HG02973 (cell line): Measurements from ENCODE around the gene SMIM33.
"Not testable (repeated sequence)": the region's sequence is repeated elsewhere in the genome, so short reads cannot be mapped to it uniquely, and the experiment has no call there.

Source experiments
- ATAC-seq: cut with Tn5 transposase; IDR thresholded peaks from one replicate; pipeline ENCODE4 v1.9.1; 2021; ENCODE audit warnings: moderate library complexity; ENCODE audit not compliant: unreplicated experiment

SMIM33 gene

DNA sequence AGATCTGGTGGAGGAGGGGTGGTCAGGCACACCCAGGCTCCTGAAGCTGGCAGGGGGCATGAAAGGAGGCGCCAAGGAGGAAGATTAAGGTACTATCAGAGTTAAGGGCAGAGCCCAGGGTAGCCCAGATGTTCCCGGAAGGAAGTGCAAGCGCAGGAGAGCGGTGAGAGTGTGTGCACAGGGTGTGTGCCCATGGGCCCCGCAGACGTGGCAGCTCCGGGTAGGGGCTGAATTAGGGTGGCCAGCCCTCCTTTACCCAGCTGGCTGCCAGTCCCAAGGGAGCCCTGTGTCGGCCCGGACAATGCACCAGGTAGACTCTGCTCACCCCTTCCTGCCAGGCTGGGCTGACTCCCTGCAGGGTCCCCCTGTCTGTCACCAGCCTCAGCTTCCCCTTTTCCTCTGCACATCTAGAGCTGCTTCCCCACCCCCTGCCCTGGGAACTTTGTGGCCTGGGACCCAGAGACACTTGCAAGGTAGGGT, at the start of gene SMIM33:
TSS of gene SMIM33 (plus strand) at position 184 of the 480 bp plus-strand sequence. CDS start at position 302, 118 bp downstream.
- ATAC-seq = no peak

DNA sequence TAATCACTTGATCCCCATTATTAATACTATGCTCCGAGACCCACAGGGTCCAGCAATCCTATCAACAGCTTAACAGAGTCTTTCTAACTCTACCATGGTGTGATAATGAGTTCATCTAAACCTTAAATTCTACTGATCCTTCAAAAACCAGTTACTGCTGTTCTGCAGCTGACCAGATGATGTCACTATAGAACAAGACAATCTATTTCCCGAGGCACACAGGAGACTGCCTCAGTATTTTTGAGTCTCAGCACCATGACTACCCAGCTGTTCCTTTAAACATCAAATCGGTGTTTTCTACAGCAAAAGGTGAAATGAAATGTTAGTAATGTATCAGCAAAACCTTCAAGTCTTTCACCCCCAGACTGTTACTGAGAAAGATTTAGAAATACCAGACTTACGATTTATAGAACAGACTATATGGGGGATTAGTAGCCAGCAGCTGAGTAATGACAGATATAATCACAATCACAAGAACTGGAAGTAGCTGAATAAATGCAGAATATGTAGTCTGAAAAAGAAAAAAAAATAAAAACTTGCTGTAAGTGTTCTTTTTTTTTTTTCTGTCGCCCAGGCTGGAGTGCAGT, 48.4 kb upstream of the SMIM33 start:
- peak; percentile 62 for ATAC-seq

DNA sequence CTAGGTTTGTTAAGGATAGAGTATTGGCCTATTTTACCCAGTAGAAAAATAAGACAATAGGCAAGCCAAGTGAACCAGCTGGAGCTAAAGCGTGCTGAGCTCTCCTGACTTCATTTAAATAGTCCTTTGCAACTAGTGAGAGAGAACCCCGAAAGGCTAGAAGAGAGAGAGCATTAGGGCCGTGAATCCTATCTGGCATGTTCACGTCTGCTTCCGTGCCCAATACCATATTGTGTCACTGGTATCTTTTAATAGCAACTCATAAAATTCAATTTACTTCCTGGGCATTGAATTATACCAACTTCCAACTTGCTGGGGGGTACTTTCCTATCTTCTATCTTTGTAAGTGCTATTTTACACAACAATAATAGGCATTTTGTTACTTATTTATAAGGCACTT, 45.3 kb upstream of the SMIM33 start:
- no peak for ATAC-seq

DNA sequence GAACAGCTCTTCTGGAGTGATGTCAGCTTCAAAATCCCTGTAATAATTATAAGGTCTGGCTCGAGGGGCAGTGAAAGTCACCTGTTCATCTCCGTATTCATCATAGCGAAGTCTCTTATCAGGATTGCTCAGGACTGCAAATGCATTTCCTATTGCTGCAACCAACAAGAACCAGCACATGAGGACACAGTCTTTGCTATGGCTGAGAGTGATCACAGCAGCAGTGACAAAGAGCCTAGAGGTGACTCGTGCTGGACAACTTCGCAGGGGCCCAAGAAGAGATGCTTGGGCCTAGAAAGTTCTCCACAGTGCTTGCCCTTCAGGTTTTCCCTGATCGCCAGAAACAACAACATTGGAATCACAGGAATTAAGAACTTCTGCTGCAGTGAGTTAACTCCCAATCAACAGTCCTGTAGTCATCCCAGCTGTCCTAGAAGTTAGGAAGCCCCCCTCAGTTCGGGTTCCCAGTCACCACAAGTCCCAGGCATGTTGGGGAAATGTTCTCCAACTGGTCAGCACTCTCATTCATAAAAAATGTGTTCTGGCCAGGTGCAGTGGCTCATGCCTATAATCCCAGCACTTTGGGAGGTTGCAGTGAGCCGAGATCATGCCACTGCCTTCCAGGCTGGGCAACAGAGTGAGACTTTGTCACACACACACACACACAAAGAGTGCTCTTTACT, 44.5 kb upstream of the SMIM33 start:
- no peak for ATAC-seq

DNA sequence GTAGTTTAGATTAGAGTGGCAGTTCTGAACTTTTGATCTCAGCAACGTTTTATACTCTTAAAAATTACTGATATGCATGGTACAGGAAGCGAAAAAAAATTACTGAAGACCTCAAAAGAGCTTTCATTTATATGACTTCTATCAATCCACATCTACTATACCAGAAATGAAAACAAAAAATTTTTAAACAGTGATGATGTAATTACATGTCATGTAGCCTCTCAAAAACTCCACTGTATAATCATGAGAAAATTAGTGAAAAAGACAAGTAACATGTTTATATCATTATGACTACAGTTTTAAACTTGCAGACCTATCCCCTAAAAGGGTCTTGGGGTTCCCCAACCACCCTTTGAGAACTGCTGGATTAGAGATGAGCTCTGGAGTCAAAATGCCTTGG, 40.8 kb upstream of the SMIM33 start:
- no peak for ATAC-seq

GRCh38 chr5:139431706-139432105, 39.1 kb upstream of the SMIM33 start:
- no peak for ATAC-seq

DNA sequence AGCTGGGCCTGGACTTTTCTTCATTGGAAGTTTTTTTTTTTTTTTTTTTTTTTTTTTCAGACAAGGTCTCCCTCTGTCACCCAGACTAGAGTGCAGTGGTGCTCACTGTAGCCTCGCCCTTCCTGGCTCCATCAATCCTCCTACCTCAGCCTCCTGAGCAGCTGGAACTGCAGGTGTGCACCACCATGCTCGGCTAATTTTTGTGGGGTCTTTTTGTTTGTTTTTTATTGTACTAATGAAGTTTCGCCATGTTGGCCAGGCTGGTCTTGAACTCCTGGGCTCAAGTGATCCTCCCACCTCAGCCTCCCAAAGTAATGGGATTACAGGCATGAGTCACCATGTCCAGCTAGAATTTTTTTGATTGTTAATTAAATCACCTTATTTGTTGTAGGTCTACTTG, 35.1 kb upstream of the SMIM33 start:
- no peak for ATAC-seq

DNA sequence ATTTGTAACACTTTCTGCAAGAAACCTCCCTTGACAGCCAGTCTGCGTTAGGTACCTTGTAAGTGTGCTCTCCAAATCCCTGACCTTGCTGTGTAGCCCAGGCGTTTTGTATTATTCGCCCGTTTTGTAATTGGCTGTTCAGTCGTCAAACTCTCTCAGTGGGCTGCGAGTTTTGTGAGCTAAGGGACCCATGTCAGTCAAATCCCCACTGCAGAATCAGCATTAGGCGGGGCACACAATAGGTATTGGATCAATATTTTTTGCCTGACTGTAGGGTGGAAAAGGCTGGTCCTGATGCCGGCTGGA, 32.1 kb upstream of the SMIM33 start:
- no peak for ATAC-seq

- peak; percentile 77 for ATAC-seq
Observed at GRCh38 chr5:139439013-139439903, 31.5 kb upstream of the SMIM33 start, which contains the start of gene DNAJC18. TSS of gene DNAJC18 (minus strand) at chr5:139439525. CDS start at chr5:139439445, 80 bp downstream.

DNA sequence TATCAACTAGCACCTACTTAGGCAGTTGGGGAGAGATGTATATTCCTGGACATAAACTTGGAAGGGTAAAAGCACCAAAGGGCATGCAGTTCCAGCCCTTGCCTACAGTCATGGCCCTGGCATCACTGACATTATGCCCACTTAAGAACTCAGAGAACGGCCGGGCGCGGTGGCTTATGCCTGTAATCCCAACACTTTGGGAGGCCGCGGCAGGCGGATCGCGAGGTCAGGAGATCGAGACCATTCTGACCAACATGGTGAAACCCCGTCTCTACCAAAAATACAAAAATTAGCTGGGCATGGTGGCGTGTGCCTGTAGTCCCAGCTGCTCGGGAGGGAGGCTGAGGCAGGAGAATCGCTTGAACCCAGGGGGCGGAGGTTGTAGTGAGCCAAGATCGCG, 30.4 kb upstream of the SMIM33 start:
- ATAC-seq = not testable (repeated sequence)

GRCh38 chr5:139443831-139444453, 26.9 kb upstream of the SMIM33 start:
- ATAC-seq = no peak

GRCh38 chr5:139445325-139446170, 25.3 kb upstream of the SMIM33 start:
- no peak for ATAC-seq

GRCh38 chr5:139446956-139447779, 23.6 kb upstream of the SMIM33 start:
- no peak for ATAC-seq

- no peak for ATAC-seq
Observed at GRCh38 chr5:139451176-139451575, 19.6 kb upstream of the SMIM33 start.

DNA sequence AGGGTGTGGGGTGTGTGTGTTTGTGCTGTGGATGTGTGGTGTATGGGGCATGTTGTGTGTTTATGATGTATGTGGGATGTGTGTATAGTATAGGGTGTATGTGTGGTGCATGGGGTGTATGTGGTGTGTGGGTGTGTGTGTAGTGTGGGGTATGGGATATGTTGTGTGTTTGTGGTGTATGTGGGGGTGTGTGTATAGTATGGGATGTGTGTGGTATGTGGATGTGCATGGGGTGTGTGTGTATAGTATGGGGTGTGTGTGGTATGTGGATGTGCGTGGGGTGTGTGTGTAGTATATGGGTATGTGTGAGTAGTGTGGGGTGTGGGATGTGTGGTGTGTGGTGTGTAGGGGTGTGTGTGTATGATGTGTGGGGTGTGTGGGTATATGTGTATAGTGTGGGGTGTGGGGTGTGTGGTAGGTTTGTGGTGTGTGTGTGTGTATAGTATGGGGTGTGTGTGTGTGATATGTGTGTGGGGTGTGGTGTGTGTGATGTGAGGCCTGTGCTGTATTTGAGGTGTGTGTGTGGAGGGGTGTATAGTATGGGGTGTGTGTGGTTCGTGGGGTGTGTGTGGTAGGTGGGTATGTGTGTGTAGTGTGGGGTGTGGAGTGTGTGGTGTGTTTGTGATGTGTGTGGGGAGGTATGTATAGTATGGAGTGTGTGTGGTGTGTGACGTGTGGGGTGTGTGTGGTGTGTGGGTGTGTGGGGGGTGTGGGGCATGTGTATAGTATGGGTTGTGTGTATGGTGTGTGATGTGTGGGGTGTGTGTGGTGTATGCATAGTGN, 18.7 kb upstream of the SMIM33 start:
- ATAC-seq = no peak

DNA sequence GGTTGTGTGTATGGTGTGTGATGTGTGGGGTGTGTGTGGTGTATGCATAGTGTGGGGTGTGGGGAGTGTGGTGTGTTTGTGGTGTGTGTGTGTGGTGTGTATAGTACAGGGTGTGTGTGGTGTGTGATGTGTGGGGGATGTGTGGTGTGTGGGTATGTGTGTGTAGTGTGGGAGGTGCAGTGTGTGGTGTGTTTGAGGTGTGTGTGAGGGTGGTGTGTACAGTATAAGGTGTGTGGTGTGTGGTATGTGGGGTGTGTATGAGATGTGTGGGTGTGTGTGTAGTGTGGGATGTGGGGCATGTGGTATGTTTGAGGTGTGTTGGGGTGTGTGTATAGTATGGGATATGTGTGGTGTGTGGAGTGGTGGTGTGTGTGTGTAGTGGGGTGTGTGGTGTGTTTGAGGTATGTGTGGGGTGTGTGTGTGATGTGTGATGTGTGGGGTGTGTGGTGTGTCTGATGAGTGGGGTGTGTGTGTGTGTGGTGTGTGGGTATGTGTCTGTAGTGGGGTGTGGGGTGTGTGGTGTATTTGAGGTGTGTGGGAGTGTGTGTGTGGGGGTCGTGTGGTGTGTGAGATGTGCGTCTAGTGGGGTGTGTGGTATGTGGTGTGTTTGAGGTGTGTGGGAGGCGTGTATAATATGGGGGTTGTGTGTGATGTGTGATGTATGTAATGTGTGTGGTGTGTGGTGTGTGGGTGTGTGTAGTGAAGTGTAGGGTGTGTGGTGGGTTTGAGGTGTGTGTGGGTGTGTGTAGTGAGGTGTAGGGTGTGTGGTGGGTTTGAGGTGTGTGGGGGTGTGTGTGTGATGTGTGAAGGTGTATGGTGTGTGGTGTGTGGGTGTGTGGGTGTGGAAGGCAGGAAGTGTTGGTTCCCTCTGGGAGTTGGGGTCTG, 16.9 kb upstream of the SMIM33 start:
- ATAC-seq = no peak

DNA sequence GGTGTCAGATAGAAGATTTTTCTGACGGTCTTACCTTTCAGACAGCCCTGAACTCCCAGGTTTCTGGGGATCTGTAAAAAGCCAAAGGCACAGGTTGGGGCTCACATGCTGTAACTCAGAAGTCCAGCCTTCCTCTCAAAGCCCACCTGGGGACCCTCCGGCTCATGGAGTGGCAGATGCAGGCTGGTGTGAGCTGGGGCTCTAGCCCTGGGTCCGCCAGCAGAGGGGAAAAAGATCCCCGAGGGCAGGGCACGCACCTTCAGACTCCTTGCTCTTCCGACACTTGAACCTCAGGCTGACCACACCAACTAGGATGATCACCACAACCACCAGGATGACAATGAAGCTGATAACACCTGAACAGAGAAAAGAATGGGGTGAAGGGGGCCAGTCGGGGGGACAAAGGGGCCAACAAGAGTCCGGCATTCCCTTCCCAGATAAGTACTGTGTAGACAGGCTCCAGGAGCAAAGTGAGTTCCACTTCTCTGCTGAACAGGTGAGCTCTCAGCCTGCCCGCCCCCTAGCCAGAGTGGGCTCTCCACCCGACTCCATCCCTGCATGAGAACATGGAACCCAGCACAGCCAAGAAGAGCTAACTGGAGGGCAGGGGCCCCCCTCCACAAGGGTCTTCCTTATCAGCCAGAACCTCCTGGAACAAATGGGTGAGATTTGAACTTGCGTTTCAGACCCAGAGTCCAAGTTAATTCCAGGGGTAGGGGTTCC, 16.1 kb upstream of the SMIM33 start:
- ATAC-seq = no peak
